HG03064 (cell line): Measurements from ENCODE around the gene PELO.
"Not testable (repeated sequence)": the region's sequence is repeated elsewhere in the genome, so short reads cannot be mapped to it uniquely, and the experiment has no call there.

Source experiments
- ATAC-seq: cut with Tn5 transposase; IDR thresholded peaks from one replicate; pipeline ENCODE4 v1.9.1; 2021; ENCODE audit warnings: low read depth; ENCODE audit not compliant: unreplicated experiment

Gene PELO

GRCh38 chr5:52799983-52800393 is 12.3 kb downstream of the PELO start:
- ATAC-seq, result peak; percentile 85

DNA sequence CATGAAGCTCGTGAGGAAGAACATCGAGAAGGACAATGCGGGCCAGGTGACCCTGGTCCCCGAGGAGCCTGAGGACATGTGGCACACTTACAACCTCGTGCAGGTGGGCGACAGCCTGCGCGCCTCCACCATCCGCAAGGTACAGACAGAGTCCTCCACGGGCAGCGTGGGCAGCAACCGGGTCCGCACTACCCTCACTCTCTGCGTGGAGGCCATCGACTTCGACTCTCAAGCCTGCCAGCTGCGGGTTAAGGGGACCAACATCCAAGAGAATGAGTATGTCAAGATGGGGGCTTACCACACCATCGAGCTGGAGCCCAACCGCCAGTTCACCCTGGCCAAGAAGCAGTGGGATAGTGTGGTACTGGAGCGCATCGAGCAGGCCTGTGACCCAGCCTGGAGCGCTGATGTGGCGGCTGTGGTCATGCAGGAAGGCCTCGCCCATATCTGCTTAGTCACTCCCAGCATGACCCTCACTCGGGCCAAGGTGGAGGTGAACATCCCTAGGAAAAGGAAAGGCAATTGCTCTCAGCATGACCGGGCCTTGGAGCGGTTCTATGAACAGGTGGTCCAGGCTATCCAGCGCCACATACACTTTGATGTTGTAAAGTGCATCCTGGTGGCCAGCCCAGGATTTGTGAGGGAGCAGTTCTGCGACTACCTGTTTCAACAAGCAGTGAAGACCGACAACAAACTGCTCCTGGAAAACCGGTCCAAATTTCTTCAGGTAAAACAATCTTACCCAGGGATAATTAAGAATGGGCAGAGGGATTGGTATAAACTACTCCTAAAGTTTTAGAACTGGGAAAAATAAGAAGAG is 12.9 kb downstream of the PELO start:
- ATAC-seq, result peak; percentile 44

- ATAC-seq, result no peak
These were observed 13.6 kb downstream of the PELO start for GRCh38 chr5:52801329-52801728.

DNA sequence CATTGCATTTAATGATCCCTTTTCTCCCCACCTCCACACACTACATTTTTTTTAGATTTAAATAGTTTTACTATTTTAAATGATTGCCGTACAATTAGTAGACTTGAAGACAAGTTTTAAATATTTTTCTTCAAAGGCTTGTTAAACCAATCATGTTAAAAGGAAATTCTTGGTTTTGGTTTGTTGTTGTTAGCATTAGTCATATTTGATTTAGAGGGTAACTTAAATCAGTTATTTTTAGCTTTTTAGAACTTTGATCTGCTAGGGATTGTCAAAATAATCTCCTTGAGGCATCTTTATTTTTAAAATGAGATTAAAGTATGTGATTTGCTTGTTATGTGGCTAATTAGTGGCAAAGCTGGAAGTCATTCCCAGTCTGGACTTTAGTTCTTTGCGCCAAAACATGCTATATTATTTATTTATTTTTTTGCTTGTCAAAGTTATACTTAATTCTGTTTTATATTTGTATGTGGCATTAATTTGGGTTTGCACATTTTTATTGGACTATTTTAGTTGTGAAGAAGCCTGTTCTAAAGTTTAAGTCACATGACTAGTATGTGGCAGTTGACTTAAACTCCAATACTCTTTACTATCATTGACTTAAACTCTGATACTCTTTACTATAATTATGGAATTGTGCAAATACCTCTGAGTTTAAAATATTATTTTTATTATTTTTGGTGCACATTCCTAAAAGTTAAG is 14.7 kb downstream of the PELO start:
- ATAC-seq, result no peak

- no peak for ATAC-seq
These were observed 15.2 kb downstream of the PELO start for GRCh38 chr5:52802974-52803336.

- ATAC-seq, result no peak
These were observed 16.7 kb downstream of the PELO start for GRCh38 chr5:52804387-52804791.

- ATAC-seq, result no peak
These were observed 17.3 kb downstream of the PELO start for GRCh38 chr5:52804981-52805380.

DNA sequence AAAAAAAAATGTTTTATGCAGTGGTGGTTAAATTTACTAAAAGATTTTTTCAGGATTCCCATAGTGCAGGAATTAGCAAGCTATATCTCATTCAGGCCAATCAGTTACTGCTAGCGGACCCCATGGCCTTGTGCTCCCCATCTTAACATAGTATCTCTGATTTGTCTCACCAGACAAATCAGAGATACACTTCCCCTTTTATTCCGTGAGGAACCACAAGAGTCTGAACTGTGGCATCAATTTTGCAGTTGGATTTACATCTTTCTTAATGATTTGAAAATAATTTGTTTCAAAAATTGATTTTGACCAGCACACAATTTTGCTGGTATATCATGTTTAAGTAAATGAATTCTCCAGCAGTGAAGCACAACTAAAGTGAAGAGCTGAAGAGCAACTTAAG is 17.9 kb downstream of the PELO start:
- no peak for ATAC-seq

GRCh38 chr5:52807037-52807436 is 19.3 kb downstream of the PELO start:
- ATAC-seq, result no peak

- no peak for ATAC-seq
These were observed 20.0 kb downstream of the PELO start for GRCh38 chr5:52807723-52808122.

DNA sequence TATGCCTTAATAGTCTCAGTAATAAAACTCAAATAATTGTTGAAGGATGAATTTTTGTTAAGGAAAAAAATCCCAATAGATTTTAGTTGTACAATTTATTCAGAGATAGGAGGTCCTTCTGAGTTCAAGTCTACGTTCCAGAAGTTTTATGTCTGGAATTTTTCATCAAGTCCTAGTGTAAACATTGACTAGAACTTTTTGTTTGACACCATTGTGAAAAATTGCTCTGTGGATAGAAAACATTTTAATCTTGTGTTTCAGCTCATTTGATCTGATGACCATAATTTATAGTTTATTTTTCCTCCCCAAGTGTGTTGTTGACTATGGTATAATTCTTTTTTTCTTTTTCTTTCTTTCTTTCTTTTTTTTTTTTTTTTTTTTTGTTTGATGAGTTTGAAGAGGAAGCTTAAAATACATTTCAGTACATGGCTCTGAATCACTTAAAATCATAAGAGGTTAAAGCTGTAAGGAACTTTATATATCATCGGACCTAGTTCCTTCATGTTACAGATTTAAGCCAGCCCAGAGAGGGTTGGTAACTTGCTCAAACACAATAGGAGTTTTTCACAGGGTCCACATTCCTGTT is 20.7 kb downstream of the PELO start:
- ATAC-seq, result no peak

- no peak for ATAC-seq
These were observed 22.2 kb downstream of the PELO start for GRCh38 chr5:52809884-52810283.

DNA sequence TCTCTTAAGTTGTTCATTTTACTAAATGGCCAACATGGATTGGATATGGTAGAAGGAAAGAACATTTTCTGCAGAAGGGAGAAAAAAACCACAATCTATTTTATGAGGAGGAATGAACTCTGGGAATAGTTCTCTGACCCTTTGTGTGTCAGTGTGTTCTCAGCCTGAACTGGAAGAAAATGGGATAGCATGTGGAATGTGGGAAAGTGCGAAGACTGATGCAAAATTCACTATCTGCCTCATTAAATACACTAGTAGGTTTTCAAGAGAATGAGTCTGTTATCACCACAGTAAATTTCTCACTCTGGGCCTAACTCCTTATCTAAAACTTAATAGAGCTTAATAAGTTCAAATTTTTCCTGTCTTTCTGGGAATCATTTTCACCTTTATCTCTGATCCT is 22.7 kb downstream of the PELO start:
- no peak for ATAC-seq

DNA sequence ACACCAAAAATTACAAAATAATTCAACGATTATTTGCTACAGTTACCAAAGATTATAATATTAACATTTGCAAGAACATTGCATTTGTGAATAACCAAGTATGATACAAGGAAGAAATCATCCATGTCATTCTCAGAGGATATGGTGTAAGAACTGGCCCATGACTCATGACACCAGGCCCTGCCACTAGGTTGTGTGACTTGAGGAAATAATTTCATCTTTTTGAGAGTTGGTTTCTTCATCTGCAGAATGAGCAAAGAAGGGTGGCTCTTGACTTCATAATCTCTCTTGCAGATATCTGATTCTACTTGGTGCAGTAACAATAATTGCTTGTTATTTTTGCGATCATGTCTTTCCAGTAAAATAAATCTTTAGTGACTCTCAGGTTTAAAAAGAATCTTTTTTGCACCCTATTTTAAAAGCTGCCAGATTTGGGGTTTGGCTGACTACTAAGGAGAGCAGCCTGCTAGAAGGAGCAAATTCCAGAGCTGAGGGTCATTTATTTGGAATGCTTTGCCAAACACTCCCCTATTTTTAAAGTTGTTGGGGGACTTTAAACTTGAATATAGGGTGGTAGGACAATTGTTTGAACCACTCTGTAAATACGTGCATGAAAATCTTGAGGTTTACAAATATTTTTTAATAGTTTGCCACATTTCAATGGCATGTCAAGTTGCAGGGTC is 23.5 kb downstream of the PELO start:
- ATAC-seq, result no peak

DNA sequence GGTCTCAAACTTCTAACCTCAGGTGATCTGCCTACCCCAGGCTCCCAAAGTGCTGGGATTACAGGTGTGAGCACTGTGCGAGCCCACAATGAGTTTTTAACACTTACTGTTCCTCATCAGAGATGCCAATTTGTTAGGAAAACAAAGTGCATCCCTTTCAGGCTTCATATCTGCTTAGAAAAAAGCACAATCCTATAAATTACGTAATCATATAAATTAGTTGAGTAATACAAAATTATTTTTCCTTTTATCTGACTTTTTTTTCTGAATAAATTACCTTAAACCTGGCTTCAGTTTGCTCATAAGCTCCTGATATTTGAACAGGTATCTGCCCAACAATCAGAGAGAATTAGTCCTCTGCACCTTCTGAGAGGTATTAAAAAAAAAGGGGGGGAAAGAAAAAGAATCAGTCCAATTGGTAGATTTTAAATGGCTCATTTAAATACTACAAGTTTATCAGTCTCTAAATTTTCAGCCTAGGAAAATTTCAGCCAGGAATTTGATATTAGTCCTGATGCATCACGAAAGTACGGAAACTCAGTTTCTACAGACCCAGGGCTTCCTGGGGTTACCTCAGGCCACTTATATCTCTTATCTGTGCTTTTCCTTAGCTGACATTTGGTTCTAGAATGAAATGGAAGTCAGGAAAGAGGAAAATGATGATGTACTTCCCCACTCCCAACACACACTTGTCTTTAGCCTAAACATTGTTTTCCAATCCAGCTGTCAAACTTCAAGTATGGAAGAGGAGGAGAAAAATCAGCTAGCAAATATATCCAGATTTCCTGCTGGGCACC is 26.8 kb downstream of the PELO start:
- ATAC-seq, result no peak

GRCh38 chr5:52817818-52818217 is 30.1 kb downstream of the PELO start:
- ATAC-seq, result no peak

DNA sequence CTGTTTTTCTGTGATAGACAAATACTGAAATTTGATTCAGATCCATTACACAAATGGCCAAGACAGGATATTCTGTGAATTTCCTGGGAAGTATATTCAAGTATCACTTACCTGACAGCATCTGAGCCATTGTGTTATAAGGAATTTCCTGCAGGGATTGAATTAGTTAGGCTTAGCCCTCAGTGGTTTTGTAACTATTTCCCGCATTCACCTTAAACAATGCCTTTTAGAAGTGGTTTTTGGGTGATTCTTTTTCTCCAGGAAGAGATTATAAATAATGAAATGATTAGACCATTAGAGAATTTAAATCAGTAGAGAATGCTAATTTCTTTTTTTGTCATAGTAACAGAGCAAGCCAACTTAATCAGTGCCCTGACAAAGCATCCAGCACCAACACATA is 30.6 kb downstream of the PELO start:
- ATAC-seq, result no peak

- ATAC-seq, result not testable (repeated sequence)
These were observed 31.1 kb downstream of the PELO start for GRCh38 chr5:52818807-52819206.

- no peak for ATAC-seq
These were observed 34.2 kb downstream of the PELO start for GRCh38 chr5:52821901-52822300.

- ATAC-seq, result no peak
These were observed 34.7 kb downstream of the PELO start for GRCh38 chr5:52822437-52822836.
